HG03432 (cell line): ENCODE results near the gene MORF4L1.
"Not testable (repeated sequence)": the region's sequence is repeated elsewhere in the genome, so short reads cannot be mapped to it uniquely, and the experiment has no call there.

Experiments used
- ATAC-seq: cut with Tn5 transposase; IDR thresholded peaks from one replicate; pipeline ENCODE4 v1.9.1; 2021; ENCODE audit warnings: mild to moderate bottlenecking, moderate library complexity; ENCODE audit not compliant: unreplicated experiment

MORF4L1 gene

GRCh38 chr15:78923480-78924360 is 51.0 kb downstream of the MORF4L1 start:
- ATAC-seq: no peak

- no peak for ATAC-seq
Observed at GRCh38 chr15:78925076-78925624, 52.5 kb downstream of the MORF4L1 start.

- no peak for ATAC-seq
Observed at GRCh38 chr15:78925956-78926743, 53.5 kb downstream of the MORF4L1 start.

GRCh38 chr15:78927077-78927790 is 54.5 kb downstream of the MORF4L1 start:
- ATAC-seq: no peak

- not testable (repeated sequence) for ATAC-seq
Observed at GRCh38 chr15:78928176-78928575, 55.5 kb downstream of the MORF4L1 start.

GRCh38 chr15:78928616-78929093 is 56.0 kb downstream of the MORF4L1 start:
- no peak for ATAC-seq

GRCh38 chr15:78929536-78930264 is 57.0 kb downstream of the MORF4L1 start:
- no peak for ATAC-seq

GRCh38 chr15:78930577-78931388 is 58.1 kb downstream of the MORF4L1 start:
- no peak for ATAC-seq

GRCh38 chr15:78931439-78932257 is 59.0 kb downstream of the MORF4L1 start:
- ATAC-seq: no peak

- ATAC-seq: no peak
Observed at GRCh38 chr15:78932258-78932808, 59.6 kb downstream of the MORF4L1 start.

GRCh38 chr15:78933187-78933822 is 60.6 kb downstream of the MORF4L1 start:
- ATAC-seq: no peak

GRCh38 chr15:78933823-78934654 is 61.3 kb downstream of the MORF4L1 start:
- ATAC-seq: no peak

- no peak for ATAC-seq
Observed at GRCh38 chr15:78934655-78935023, 61.9 kb downstream of the MORF4L1 start.

- ATAC-seq: no peak
Observed at GRCh38 chr15:78937132-78937739, 64.5 kb downstream of the MORF4L1 start.

GRCh38 chr15:78938658-78939488 is 66.2 kb downstream of the MORF4L1 start:
- peak; percentile 75 for ATAC-seq

GRCh38 chr15:78942741-78943140 is 70.1 kb downstream of the MORF4L1 start:
- no peak for ATAC-seq
